HPDE6-E6E7 (cell line): Measurements from ENCODE around the gene MYLK3.
A peak's percentile ranks its signal among the peaks of the same experiment; 100 is the strongest.
"Not testable (repeated sequence)": the region's sequence is repeated elsewhere in the genome, so short reads cannot be mapped to it uniquely, and the experiment has no call there.

ENCODE experiments used
- DNase-seq: peaks from one replicate; pipeline ENCODE4 v3.0.0; 2011; ENCODE audit warnings: missing footprints; ENCODE audit errors: extremely low spot score

Gene MYLK3

GRCh38 chr16:46747777-46748651 is at the start of gene MYLK3:
Gene MYLK3 (minus strand): TSS chr16:46748344. CDS start chr16:46748193, 151 bp downstream.
- DNase-seq, result no peak

GRCh38 chr16:46797501-46797900 is 49.4 kb upstream of the MYLK3 start:
- no peak for DNase-seq

- DNase-seq, result no peak
These were observed 48.7 kb upstream of the MYLK3 start for GRCh38 chr16:46796764-46797269.

GRCh38 chr16:46793841-46794240 is 45.7 kb upstream of the MYLK3 start:
- no peak for DNase-seq

GRCh38 chr16:46790599-46791270 is 42.6 kb upstream of the MYLK3 start:
- no peak for DNase-seq

GRCh38 chr16:46789499-46790414 is 41.6 kb upstream of the MYLK3 start:
- DNase-seq, result peak; percentile 54

GRCh38 chr16:46788891-46789474 is 40.8 kb upstream of the MYLK3 start:
- no peak for DNase-seq

- DNase-seq, result no peak
These were observed 39.8 kb upstream of the MYLK3 start for GRCh38 chr16:46787909-46788308.

- DNase-seq, result no peak
These were observed 37.1 kb upstream of the MYLK3 start for GRCh38 chr16:46785076-46785845.

- not testable (repeated sequence) for DNase-seq
These were observed 36.4 kb upstream of the MYLK3 start for GRCh38 chr16:46784569-46784968.

- no peak for DNase-seq
These were observed 35.7 kb upstream of the MYLK3 start for GRCh38 chr16:46783800-46784199.

- no peak for DNase-seq
These were observed 34.2 kb upstream of the MYLK3 start for GRCh38 chr16:46782320-46782719.

- DNase-seq, result no peak
These were observed 29.7 kb upstream of the MYLK3 start for GRCh38 chr16:46777804-46778203.

- no peak for DNase-seq
These were observed 27.1 kb upstream of the MYLK3 start for GRCh38 chr16:46775214-46775613.

- no peak for DNase-seq
These were observed 26.6 kb upstream of the MYLK3 start for GRCh38 chr16:46774743-46775177.

GRCh38 chr16:46772463-46772862 is 24.3 kb upstream of the MYLK3 start:
- no peak for DNase-seq

- DNase-seq, result no peak
These were observed 20.7 kb upstream of the MYLK3 start for GRCh38 chr16:46768809-46769208.

GRCh38 chr16:46765050-46765449 is 16.9 kb upstream of the MYLK3 start:
- DNase-seq, result no peak

- DNase-seq, result no peak
These were observed 15.0 kb upstream of the MYLK3 start for GRCh38 chr16:46763147-46763546.

- DNase-seq, result no peak
These were observed 14.4 kb upstream of the MYLK3 start for GRCh38 chr16:46762583-46762982.

- no peak for DNase-seq
These were observed 11.2 kb upstream of the MYLK3 start for GRCh38 chr16:46759309-46759708.
